Measurements from ENCODE around the gene ESRRA.

GRCh38 chr11:64353715-64354506, 48.6 kb downstream of the ESRRA start:
- no peak for TF ChIP-seq CTCF (IDR thresholded peaks at IDR 0.05; ENCODE audit: poor library complexity, severe bottlenecking)
- no peak for TF ChIP-seq RAD21 (conservative IDR thresholded peaks at IDR 0.05)
- no peak for TF ChIP-seq REST (IDR thresholded peaks at IDR 0.05; ENCODE audit: borderline replicate concordance)
- TF ChIP-seq TAF1 (IDR thresholded peaks at IDR 0.05; ENCODE audit: low read depth): no peak
- TF ChIP-seq SMC3 (conservative IDR thresholded peaks at IDR 0.05; ENCODE audit: poor library complexity): no peak
- no peak for TF ChIP-seq EP300 (conservative IDR thresholded peaks at IDR 0.05; ENCODE audit: poor library complexity, severe bottlenecking)
